HG03378 (cell line): ENCODE results near the gene ZBTB1.
"Not testable (repeated sequence)": the region's sequence is repeated elsewhere in the genome, so short reads cannot be mapped to it uniquely, and the experiment has no call there.

ENCODE experiments used
- ATAC-seq: cut with Tn5 transposase; IDR thresholded peaks from one replicate; pipeline ENCODE4 v1.9.1; 2021; ENCODE audit warnings: mild to moderate bottlenecking, moderate library complexity; ENCODE audit not compliant: unreplicated experiment

The ZBTB1 gene

DNA sequence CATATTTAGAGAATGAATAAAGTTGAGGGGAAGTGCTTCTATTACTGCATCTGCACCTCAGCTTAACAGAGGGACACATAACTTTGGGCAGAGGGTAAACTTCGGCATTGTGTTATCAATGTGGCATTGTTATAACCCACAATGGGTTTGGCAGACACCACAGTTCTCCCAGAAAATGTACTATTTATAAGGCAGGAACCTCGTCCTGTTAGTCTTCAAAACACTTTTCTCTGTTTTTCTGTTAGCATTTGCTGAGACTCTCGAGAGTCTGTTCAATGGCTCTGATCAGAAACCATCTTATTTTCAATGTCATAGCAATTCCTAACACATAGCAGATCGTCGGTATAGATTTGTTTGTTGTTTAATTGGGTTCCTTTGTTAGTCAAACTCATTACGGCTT, 59.1 kb downstream of the ZBTB1 start:
- ATAC-seq, result no peak

GRCh38 chr14:64566651-64567122, 62.1 kb downstream of the ZBTB1 start:
- no peak for ATAC-seq

GRCh38 chr14:64569138-64569631, 64.6 kb downstream of the ZBTB1 start:
- no peak for ATAC-seq

- not testable (repeated sequence) for ATAC-seq
Observed at GRCh38 chr14:64569646-64570045, 65.1 kb downstream of the ZBTB1 start.

DNA sequence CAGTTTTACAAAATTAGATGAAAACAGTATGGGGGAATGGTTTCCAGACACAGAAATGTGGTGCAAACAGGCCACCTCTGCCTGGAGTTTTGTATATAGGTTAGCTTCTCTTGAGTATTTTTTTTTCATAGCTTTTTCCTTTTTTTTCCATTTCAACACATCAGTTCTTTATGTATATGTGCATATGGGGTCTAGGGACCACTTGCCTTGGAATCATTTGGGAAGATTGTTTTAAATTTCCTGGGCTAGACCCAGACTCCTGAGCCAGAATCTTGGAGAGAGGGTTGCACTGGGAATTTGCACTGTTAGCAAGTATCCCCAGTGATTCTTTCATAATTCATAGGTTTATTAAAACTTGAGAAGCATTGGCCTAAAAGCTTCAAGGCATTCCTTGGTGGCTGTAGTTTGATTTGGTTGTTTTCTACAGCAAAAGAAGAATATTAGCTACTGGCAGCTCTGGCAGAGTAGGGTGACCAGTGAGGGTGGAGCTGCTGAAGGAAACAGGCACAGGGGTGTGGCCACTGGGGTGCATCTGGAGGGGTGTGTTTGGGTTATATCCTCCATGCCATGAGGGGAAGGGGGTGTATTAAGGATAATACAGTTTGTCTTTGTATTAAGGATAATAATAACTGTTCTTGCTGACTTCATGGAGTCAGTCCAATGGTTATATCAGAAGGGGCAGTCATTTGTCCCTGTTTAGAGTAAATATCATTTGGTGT, 68.0 kb downstream of the ZBTB1 start:
- no peak for ATAC-seq

GRCh38 chr14:64573109-64573508, 68.5 kb downstream of the ZBTB1 start:
- no peak for ATAC-seq
